AG04449 (cell line): ENCODE data around the gene DCP1B.

Experiments
- CTCF ChIA-PET: fragments of 350-600 bp; formaldehyde crosslinking; extraction: SDS; loops from one replicate; lab custom pipeline; 2021; ENCODE audit warnings: antibody characterized with exemption; lab: Yijun Ruan, JAX
- POLR2A ChIA-PET: fragments of 400-600, 350-600 bp; formaldehyde crosslinking; extraction: SDS; loops from one replicate; lab custom pipeline; 2020; ENCODE audit warnings: antibody characterized with exemption, inconsistent platforms; lab: Yijun Ruan, JAX
- DNase-seq: peaks from one replicate; pipeline ENCODE4 v3.0.0-alpha.2; 2010; ENCODE audit warnings: low read depth, low spot score
- H3K4me3 ChIP-seq: 2 replicates; pipeline ENCODE4 v1.5.1; 2011; ENCODE audit warnings: low read depth, mild to moderate bottlenecking, control low read depth, low read length
- CTCF ChIP-seq: IDR thresholded peaks from one replicate; pipeline ENCODE4 v1.5.1; 2011; ENCODE audit warnings: mild to moderate bottlenecking, moderate library complexity, low read length, control low read depth, inconsistent platforms; ENCODE audit not compliant: insufficient read depth; ENCODE audit errors: missing control alignments

The DCP1B gene

GRCh38 chr12:2003676-2004112, 563 bp downstream of the DCP1B start:
- DNase-seq: no peak
- TF ChIP-seq CTCF: no peak
- ChIA-PET POLR2A (interaction anchor here (0.6 to 1.2 kb wide), 2 partner anchors 11 to 28 kb away, joined by 3 to 7 read pairs; no protein-coding TSS in a partner anchor), CTCF (interaction anchor here (1.7 kb wide), 1 partner anchor 64 kb away, joined by 6 read pairs; no protein-coding TSS in a partner anchor)
- peak overlapping the region; percentile 99 for H3K4me3 ChIP-seq

- no peak for DNase-seq
- no peak for TF ChIP-seq CTCF
- POLR2A ChIA-PET: no interaction called here
- CTCF ChIA-PET: no interaction called here
- H3K4me3 ChIP-seq: no peak overlapping the region
These were observed 8.9 kb downstream of the DCP1B start for GRCh38 chr12:1995205-1995896.

GRCh38 chr12:1994429-1995143, 9.7 kb downstream of the DCP1B start:
- CTCF ChIA-PET: interaction anchor here (1.0 kb wide), 1 partner anchor 55 kb away, joined by 3 read pairs; no protein-coding TSS in a partner anchor
- DNase-seq: no peak
- no peak overlapping the region for H3K4me3 ChIP-seq
- TF ChIP-seq CTCF: no peak
- POLR2A ChIA-PET: interaction anchor here (1.0 kb wide), 1 partner anchor 10 kb away, joined by 3 read pairs; the partner anchor contains the start of gene DCP1B

- DNase-seq: peak; percentile 40
- TF ChIP-seq CTCF: no peak
- ChIA-PET POLR2A (interaction anchor here (1.0 kb wide), 1 partner anchor 11 kb away, joined by 3 read pairs; the partner anchor contains the start of gene DCP1B), CTCF (interaction anchor here (1.0 kb wide), 1 partner anchor 54 kb away, joined by 3 read pairs; no protein-coding TSS in a partner anchor)
- H3K4me3 ChIP-seq: no peak overlapping the region
These were observed 10.3 kb downstream of the DCP1B start for GRCh38 chr12:1993871-1994371.

GRCh38 chr12:1993341-1993740, 10.9 kb downstream of the DCP1B start:
- no peak for TF ChIP-seq CTCF
- CTCF ChIA-PET: no interaction called here
- POLR2A ChIA-PET: no interaction called here
- peak; percentile 90 for DNase-seq
- H3K4me3 ChIP-seq: no peak overlapping the region

- no peak overlapping the region for H3K4me3 ChIP-seq
- ChIA-PET CTCF (no interaction called here), POLR2A (no interaction called here)
- TF ChIP-seq CTCF: no peak
- DNase-seq: no peak
These were observed 11.5 kb downstream of the DCP1B start for GRCh38 chr12:1992732-1993131.
